AG09309 (cell line): ENCODE results near the gene FAM151A.
"Not testable (repeated sequence)": the region's sequence is repeated elsewhere in the genome, so short reads cannot be mapped to it uniquely, and the experiment has no call there.

Source experiments
- DNase-seq: peaks from one replicate; pipeline ENCODE4 v3.0.0-alpha.2; 2010; ENCODE audit warnings: low read depth
- H3K4me3 ChIP-seq: 2 replicates; pipeline ENCODE4 v1.5.1; 2011; ENCODE audit warnings: mild to moderate bottlenecking, low read depth, low read length, moderate library complexity; ENCODE audit not compliant: control insufficient read depth
- TF ChIP-seq, protein P1 (sequence below): IDR thresholded peaks from 2 replicates; pipeline ENCODE4 v1.5.1; 2011; ENCODE audit warnings: mild to moderate bottlenecking, low read depth, low read length, inconsistent platforms; ENCODE audit not compliant: insufficient read depth, control insufficient read depth; ENCODE audit errors: missing control alignments

Gene FAM151A

GRCh38 chr1:54640361-54640760 lies 17.0 kb upstream of the FAM151A start:
- DNase-seq = no peak
- TF ChIP-seq, protein P1, sequence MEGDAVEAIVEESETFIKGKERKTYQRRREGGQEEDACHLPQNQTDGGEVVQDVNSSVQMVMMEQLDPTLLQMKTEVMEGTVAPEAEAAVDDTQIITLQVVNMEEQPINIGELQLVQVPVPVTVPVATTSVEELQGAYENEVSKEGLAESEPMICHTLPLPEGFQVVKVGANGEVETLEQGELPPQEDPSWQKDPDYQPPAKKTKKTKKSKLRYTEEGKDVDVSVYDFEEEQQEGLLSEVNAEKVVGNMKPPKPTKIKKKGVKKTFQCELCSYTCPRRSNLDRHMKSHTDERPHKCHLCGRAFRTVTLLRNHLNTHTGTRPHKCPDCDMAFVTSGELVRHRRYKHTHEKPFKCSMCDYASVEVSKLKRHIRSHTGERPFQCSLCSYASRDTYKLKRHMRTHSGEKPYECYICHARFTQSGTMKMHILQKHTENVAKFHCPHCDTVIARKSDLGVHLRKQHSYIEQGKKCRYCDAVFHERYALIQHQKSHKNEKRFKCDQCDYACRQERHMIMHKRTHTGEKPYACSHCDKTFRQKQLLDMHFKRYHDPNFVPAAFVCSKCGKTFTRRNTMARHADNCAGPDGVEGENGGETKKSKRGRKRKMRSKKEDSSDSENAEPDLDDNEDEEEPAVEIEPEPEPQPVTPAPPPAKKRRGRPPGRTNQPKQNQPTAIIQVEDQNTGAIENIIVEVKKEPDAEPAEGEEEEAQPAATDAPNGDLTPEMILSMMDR = no peak
- no peak overlapping the region for H3K4me3 ChIP-seq

- DNase-seq, H3K4me3 ChIP-seq: not testable (repeated sequence)
Measured at GRCh38 chr1:54636461-54637446, 13.4 kb upstream of the FAM151A start.

- DNase-seq = not testable (repeated sequence)
Measured at GRCh38 chr1:54635804-54636203, 12.5 kb upstream of the FAM151A start.

DNA sequence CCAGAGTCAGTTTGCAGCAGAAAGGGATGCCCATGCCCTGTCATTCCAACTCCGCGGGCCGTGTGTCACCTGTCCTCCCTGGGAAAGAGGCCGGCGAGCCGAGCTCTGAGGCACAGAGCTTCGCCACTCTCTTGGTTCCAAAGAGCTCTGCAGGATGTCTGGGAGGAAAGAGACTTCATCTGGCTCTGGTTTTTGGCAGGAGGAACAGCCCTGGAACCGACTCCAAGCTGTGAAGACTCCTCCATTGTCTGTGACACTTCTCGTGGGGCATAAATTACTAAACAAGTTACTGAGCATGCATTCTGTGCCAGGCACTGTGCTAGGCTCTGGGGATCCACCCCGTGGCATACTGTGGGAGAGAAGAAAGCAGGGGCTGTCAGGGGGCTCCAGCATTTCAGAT lies 3.9 kb upstream of the FAM151A start:
- no peak overlapping the region for H3K4me3 ChIP-seq
- DNase-seq = no peak
- TF ChIP-seq, protein P1 = no peak

More at GRCh38 chr1:54635804-54636203, 12.5 kb upstream of the FAM151A start:
- H3K4me3 ChIP-seq = not testable (repeated sequence)

- TF ChIP-seq, protein P1 = no peak
- H3K4me3 ChIP-seq = no peak overlapping the region
- no peak for DNase-seq
Measured at GRCh38 chr1:54624466-54625464, 1.4 kb upstream of the FAM151A start.

GRCh38 chr1:54619749-54620148 lies 3.6 kb downstream of the FAM151A start:
- DNase-seq = no peak
- no peak overlapping the region for H3K4me3 ChIP-seq
- TF ChIP-seq, protein P1 = no peak

DNA sequence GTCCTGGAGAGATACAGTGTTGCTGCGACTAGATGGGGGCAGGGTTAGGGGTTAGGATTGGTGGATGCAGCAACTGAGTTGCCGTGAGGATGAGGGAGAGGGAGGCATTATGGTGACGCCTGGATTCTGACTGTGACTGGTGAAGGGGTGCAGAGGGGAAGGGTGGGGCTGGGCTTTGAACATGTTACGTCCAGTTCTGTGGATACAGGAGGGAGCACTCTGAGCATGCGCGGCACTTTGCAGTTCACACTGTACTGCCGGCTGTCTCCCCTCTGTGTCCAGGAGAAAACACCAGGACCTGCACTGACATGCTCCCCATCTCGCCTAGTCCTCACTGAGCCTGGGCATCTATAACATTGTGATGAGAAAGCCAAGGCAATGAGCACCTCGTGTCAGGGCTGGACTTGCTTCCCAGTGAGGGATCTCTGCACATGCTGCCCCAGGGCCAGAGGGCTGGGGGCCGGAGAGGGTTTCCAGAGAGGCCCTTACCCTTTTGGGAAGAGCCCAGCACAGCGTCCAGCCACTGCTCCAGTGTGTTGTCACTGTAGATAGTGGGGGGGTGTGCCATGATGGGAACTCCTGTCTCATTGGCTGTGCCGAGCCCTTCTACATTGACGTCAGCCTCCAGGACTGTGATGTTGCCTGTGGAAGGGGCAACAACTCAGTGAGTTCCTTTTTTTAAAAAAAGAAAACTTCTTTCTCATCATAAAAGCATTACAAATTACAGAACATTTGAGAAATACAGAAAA lies 7.6 kb downstream of the FAM151A start:
- DNase-seq = no peak
- TF ChIP-seq, protein P1 = no peak

More for the DNA sequence above, 7.6 kb downstream of the FAM151A start:
- no peak overlapping the region for H3K4me3 ChIP-seq
